K562 (cell line): ENCODE measurements around the gene PLXDC1. TPM values are rescaled to one million over a fixed set of nuclear protein-coding genes. Genes with fewer than 3 reads are reported as not detected.

Experiments used
- ATAC-seq: fragments of 200-7000 bp; cut with Tn5 transposase; 3 replicates; pipeline ENCODE4 v1.9.1; 2020; ENCODE audit warnings: moderate library complexity
- BruUV-seq: library from RNA; stranded (reverse); fragments of 400-500 nt; replicated peaks from 2 replicates; lab custom pipeline; 2021; lab: Mats Ljungman, UMichigan
- CTCF ChIA-PET: fragments of 300-600 bp; formaldehyde crosslinking; extraction: SDS; loops from one replicate; lab custom pipeline; 2021; ENCODE audit warnings: low intra/inter-chr PET ratio; lab: Yijun Ruan, JAX
- POLR2A ChIA-PET: fragments of 300-600, 350-650 bp; sonication (Branson Sonifier 250); formaldehyde crosslinking; extraction: SDS; loops from one replicate; lab custom pipeline; 2021; ENCODE audit warnings: antibody characterized with exemption, inconsistent platforms; lab: Yijun Ruan, JAX
- DNase-seq, 4 experiments: peaks; one replicate each; pipeline versions ENCODE4 v3.0.0 to v3.0.0-alpha.2; 2011 to 2018; ENCODE audit warnings: low spot score in 3 of 4, mixed read lengths in 3 of 4; ENCODE audit errors: extremely low read depth in 1 of 4
- FAIRE-seq: peaks from 2 replicates; lab custom pipeline; 2011; peaks lifted over from hg19 to GRCh38; lab: Jason Lieb, UNC
- H2AFZ ChIP-seq: 2 replicates; pipeline ENCODE4 v1.6.0; 2011; ENCODE audit warnings: low read depth, low read length, control low read depth, inconsistent platforms
- H3K27ac ChIP-seq: fragments of 200-600 bp; 3 replicates; pipeline ENCODE4 v1.8.0; 2011; ENCODE audit warnings: low read depth, mild to moderate bottlenecking, control low read depth, inconsistent platforms, low read length, moderate library complexity, mixed read lengths; ENCODE audit errors: extremely low read depth
- H3K27me3 ChIP-seq, 2 experiments: fragments of 300-600 bp in 1 of 2; 2 replicates in 1 of 2; 3 replicates in 1 of 2; pipeline versions ENCODE4 v1.6.0 to v1.8.0; 2011; ENCODE audit warnings: inconsistent platforms in 2 of 2, low read length in 2 of 2, mild to moderate bottlenecking in 1 of 2, mixed read lengths in 1 of 2, moderate library complexity in 1 of 2; ENCODE audit not compliant: control insufficient read depth in 2 of 2, insufficient read depth in 2 of 2
- H3K36me3 ChIP-seq: fragments of 300-600 bp; 3 replicates; pipeline ENCODE4 v1.8.0; 2011; ENCODE audit warnings: mild to moderate bottlenecking, low read length, inconsistent platforms; ENCODE audit not compliant: control insufficient read depth, insufficient read depth
- H3K4me1 ChIP-seq, 2 experiments: fragments of 200-600 bp in 1 of 2; replicated peaks in 1 of 2; 2 replicates in 1 of 2; 3 replicates in 1 of 2; pipeline versions ENCODE4 v1.5.1 to v1.8.0; 2011; ENCODE audit warnings: inconsistent platforms in 2 of 2, low read length in 2 of 2, mild to moderate bottlenecking in 1 of 2, mixed read lengths in 1 of 2, moderate library complexity in 1 of 2; ENCODE audit not compliant: control insufficient read depth in 2 of 2, insufficient read depth in 2 of 2
- H3K4me2 ChIP-seq: 2 replicates; pipeline ENCODE4 v1.6.1; 2011; ENCODE audit warnings: low read length, control low read depth, inconsistent platforms, mixed read lengths; ENCODE audit not compliant: insufficient read depth
- H3K4me3 ChIP-seq: fragments of 200-600 bp; sonication (generic), shearing (Covaris generic); 2 replicates; pipeline ENCODE4 v1.5.1; 2016; ENCODE audit warnings: control low read depth, inconsistent platforms
- H3K79me2 ChIP-seq: fragments of 200-600 bp; 3 replicates; pipeline ENCODE4 v1.8.0; 2011; ENCODE audit warnings: low read length, inconsistent platforms; ENCODE audit not compliant: control insufficient read depth, insufficient read depth
- H3K9ac ChIP-seq, 2 experiments: 2 replicates each; pipeline versions ENCODE4 v1.6.0 to v1.6.1; 2011; ENCODE audit warnings: low read depth in 2 of 2, low read length in 2 of 2, control low read depth in 1 of 2, inconsistent platforms in 1 of 2, mild to moderate bottlenecking in 1 of 2, mixed read lengths in 1 of 2; ENCODE audit not compliant: insufficient read depth in 1 of 2
- H3K9me1 ChIP-seq: one replicate; pipeline ENCODE4 v1.6.0; 2011; ENCODE audit warnings: inconsistent platforms, mild to moderate bottlenecking, low read length, moderate library complexity; ENCODE audit not compliant: control insufficient read depth, insufficient read depth
- H3K9me3 ChIP-seq: replicated peaks from 2 replicates; pipeline ENCODE4 v1.5.1; 2011; ENCODE audit warnings: low read depth, low read length, inconsistent platforms; ENCODE audit not compliant: control insufficient read depth, insufficient read depth
- H4K20me1 ChIP-seq: replicated peaks from 2 replicates; pipeline ENCODE4 v1.6.1; 2011; ENCODE audit warnings: low read length, inconsistent platforms, mixed read lengths; ENCODE audit not compliant: control insufficient read depth, insufficient read depth
- C11orf30 ChIP-seq: fragments of 450-650 bp; IDR thresholded peaks from 2 replicates; pipeline ENCODE4 v1.6.1; 2016; ENCODE audit warnings: low read depth, mild to moderate bottlenecking
- MAFG ChIP-seq: fragments of 450-650 bp; conservative IDR thresholded peaks from 2 replicates; pipeline ENCODE4 v1.6.1; 2016; ENCODE audit warnings: missing genetic modification characterization, missing compliant biosample characterization
- MAFK ChIP-seq: IDR thresholded peaks from 2 replicates; pipeline ENCODE4 v1.6.1; 2011; ENCODE audit warnings: low read length, improper control_type of control experiment
- NFE2 ChIP-seq: IDR thresholded peaks from 2 replicates; pipeline ENCODE4 v1.6.1; 2014; ENCODE audit warnings: antibody characterized with exemption, low read depth
- SMARCC2 ChIP-seq: fragments of 450-650 bp; IDR thresholded peaks from 2 replicates; pipeline ENCODE4 v1.6.1; 2017; ENCODE audit warnings: antibody characterized with exemption, moderate library complexity, mild to moderate bottlenecking, low read depth
- TEAD1 ChIP-seq, 2 experiments: fragments of 450-650 bp in 1 of 2; sonication (generic) in 1 of 2; formaldehyde crosslinking; IDR thresholded peaks; 2 replicates each; pipeline versions ENCODE4 v1.4.0 to v1.8.0; 2020 to 2022; ENCODE audit warnings: mild to moderate bottlenecking in 2 of 2, missing genetic modification reagents in 1 of 2
- ZNF224 ChIP-seq: sonication (generic); formaldehyde crosslinking; IDR thresholded peaks from 2 replicates; pipeline ENCODE4 v1.8.0; 2022; ENCODE audit warnings: mild to moderate bottlenecking, missing genetic modification reagents
- ZNF316 ChIP-seq: fragments of 450-650 bp; IDR thresholded peaks from 2 replicates; pipeline ENCODE4 v1.6.1; 2016
- WGBS: fragments of 100-300 bp; shearing (Covaris generic); methylation state at CpG from one replicate; pipeline ENCODE4 v1.1.6; 2016; ENCODE audit warnings: low coverage, mixed read lengths; ENCODE audit not compliant: insufficient coverage; ENCODE audit errors: missing lambda C conversion rate; 5-methylcytosine and 5-hydroxymethylcytosine counted together
- in situ Hi-C: fragments of 300-500 bp; cut with MboI; formaldehyde crosslinking; loops from 4 replicates; pipeline ENCODE4 v1.15.0; 2018; ENCODE audit warnings: inconsistent platforms, mixed read lengths
- intact Hi-C: fragments of 100-400 bp; cut with micrococcal nuclease; formaldehyde crosslinking; loops from 2 replicates; pipeline ENCODE4 v1.14.2; 2022
- polyA plus RNA-seq, 8 experiments: library from polyadenylated mRNA; depleted of rRNA in 4 of 8; stranded (reverse) in 5 of 8; unstranded in 3 of 8; fragments of >200 nt; fragmentation: Nextera tagmentation in 2 of 8; fragmentation: Illumina TruSeq in 1 of 8; extraction: Ambion mirVana in 2 of 8; extraction: Trizol in 1 of 8; gene quantifications; 2 replicates each; pipeline versions ENCODE4 v1.2.1 to v1.2.3, GENCODE V29; 2011 to 2014; ENCODE audit warnings: inconsistent platforms in 1 of 8, missing spikeins in 1 of 8
- total RNA-seq, 7 experiments: library from RNA; depleted of rRNA in 6 of 7; stranded (reverse); fragments of >200 nt in 6 of 7; fragmentation: Illumina TruSeq in 2 of 7; extraction: Trizol in 2 of 7; gene quantifications; 2 replicates each; pipeline versions ENCODE4 v1.2.1 to v1.2.3, GENCODE V29; 2011 to 2021; ENCODE audit warnings: low replicate concordance in 1 of 7

The PLXDC1 gene
- total and polyA plus RNA-seq, 9 of the 15 experiments (the other 6 are each of a cell fraction or from before 2014, with no cell fraction given): not detected

- ATAC-seq (no peak), DNase-seq (no peak), FAIRE-seq (no peak)
- in situ Hi-C loops (no loop called here), intact Hi-C loops (no loop called here)
- Histone ChIP-seq H3K27me3 (peaks cover 18 to 63% of the 10 kb centered on the region in 2 experiments), H3K79me2 (no peaks in the 10 kb centered on the region), H2AFZ (no peak overlapping the region), H3K4me2 (no peak overlapping the region), H3K36me3 (no peaks in the 10 kb centered on the region), H3K4me3 (no peak overlapping the region), H3K4me1 (0 out of 5 replicates have a peak, but pooled peaks cover 0 to 4% of the 10 kb centered on the region in 2 experiments), H3K9ac (0 out of 4 replicates have a peak overlapping the region, but pooled peaks of 1 of the 2 experiments have one; percentile 13), H3K9me1 (peaks cover 3% of the 10 kb centered on the region), H3K9me3 (no peaks in the 10 kb centered on the region), H4K20me1 (peaks cover 6% of the 10 kb centered on the region; the same call in 1 of the 2 replicates), H3K27ac (no peak overlapping the region)
- TF ChIP-seq TEAD1 (CRISPR knock-in tag; IDR thresholded peaks at IDR 0.05) (no peak), SMARCC2 (no peak), NFE2 (no peak; the same call in 1 of the 2 replicates), MAFK (peak; percentile 39), MAFG (tag) (peak; percentile 66), ZNF316 (peak; percentile 42; the same call in 1 of the 2 replicates), ZNF224 (CRISPR knock-in tag) (no peak), C11orf30 (peak; percentile 49)
- CTCF ChIA-PET: no interaction called here
- POLR2A ChIA-PET: interaction anchor here (1.2 kb wide), 1 partner anchor 179 kb away, joined by 3 read pairs; no protein-coding TSS in a partner anchor
- no TSS peak for BruUV-seq
- 10% methylated on average over 6 of the region's 6 CpGs for WGBS
These were observed 70.9 kb downstream of the PLXDC1 start for GRCh38 chr17:39080421-39081078.
